ENCODE data around the gene ASB6. TPM values are rescaled to one million over a fixed set of nuclear protein-coding genes. Genes with fewer than 3 reads are reported as not detected.

ASB6 gene
- total RNA-seq, 1 experiment from 2014 or later: 21.0 TPM

GRCh38 chr9:129624168-129624759 lies 17.7 kb downstream of the ASB6 start:
- no peak overlapping the region for H3K23ac ChIP-seq (ENCODE audit: insufficient read length, low read depth, low read length)
- Mint-ChIP-seq H3K27ac (peak overlapping the region in 1 of 3 experiments; percentile 57; a peak in 1 of 7 replicates), H3K4me3 (peak overlapping the region; percentile 18 to 60; a peak in 2 of 5 replicates), H3K9me3 (no peaks in the 10 kb centered on the region), H3K36me3 (ENCODE audit: insufficient read depth in 1 of 3, low read depth in 3 of 3) (peaks cover 3 to 14% (median 11%) of the 10 kb centered on the region in 3 experiments; a peak in 5 of 7 replicates), H3K27me3 (ENCODE audit: low read depth) (peaks cover 30% of the 10 kb centered on the region), H3K4me1 (peaks cover 31 to 35% of the 10 kb centered on the region in 2 experiments)
- DNase-seq: peak; percentile 84
- no peak overlapping the region for H2BK20ac ChIP-seq (ENCODE audit: low read depth, low read length, poor library complexity, severe bottlenecking)
- peaks cover 11% of the 10 kb centered on the region for H3K79me1 ChIP-seq (ENCODE audit: insufficient read depth, low read depth, low read length, poor library complexity, severe bottlenecking)
- H2BK12ac ChIP-seq (ENCODE audit: insufficient read length, low read depth, low read length): no peak overlapping the region
- no peak overlapping the region for H3K4me2 ChIP-seq (ENCODE audit: insufficient read depth, insufficient read length, low read length)
- H4K8ac ChIP-seq (replicated peaks; ENCODE audit: insufficient read length, low read depth, low read length): no peak overlapping the region
- H4K5ac ChIP-seq (ENCODE audit: insufficient read length, low read depth, low read length): no peak overlapping the region
- H3K4me1 ChIP-seq (ENCODE audit: insufficient read depth, low read length): 0 out of 2 replicates have a peak, but pooled peaks cover 2% of the 10 kb centered on the region
- peaks cover 15% of the 10 kb centered on the region for H3K23me2 ChIP-seq (ENCODE audit: insufficient read length, low read depth, low read length, poor library complexity, severe bottlenecking)
- H2BK120ac ChIP-seq (ENCODE audit: low read depth, low read length, poor library complexity, severe bottlenecking): no peak overlapping the region
- no peak overlapping the region for H4K91ac ChIP-seq (ENCODE audit: insufficient read length, low read depth, low read length)
- no peak overlapping the region for H3K27ac ChIP-seq (ENCODE audit: insufficient read length, low read depth, low read length)
- H3K79me2 ChIP-seq (ENCODE audit: insufficient read depth, low read length): peaks cover 30% of the 10 kb centered on the region
- no peak overlapping the region for H2AFZ ChIP-seq (ENCODE audit: low read length)
- no peak overlapping the region for H3K14ac ChIP-seq (ENCODE audit: insufficient read depth, low read length)
- no peaks in the 10 kb centered on the region for H4K20me1 ChIP-seq (ENCODE audit: control insufficient read depth, insufficient read depth, insufficient read length)
- peak; percentile 85 for TF ChIP-seq CTCF (conservative IDR thresholded peaks at IDR 0.05)
- no peak overlapping the region for H3K56ac ChIP-seq (ENCODE audit: insufficient read length, low read depth, low read length)
- no peak overlapping the region for H3K9ac ChIP-seq (ENCODE audit: extremely low read depth, insufficient read length, low read length)
- no peak overlapping the region for H2AK5ac ChIP-seq (ENCODE audit: insufficient read length, low read length)
- H3K27me3 ChIP-seq (ENCODE audit: insufficient read depth, low read length): peaks cover 17% of the 10 kb centered on the region
- H3K9me3 ChIP-seq (ENCODE audit: control insufficient read depth, low read depth, low read length): no peaks in the 10 kb centered on the region
- no CpG with 5 or more reads among the region's 12 CpGs for WGBS (ENCODE audit: extremely low coverage, insufficient read length, low lambda C conversion rate)
- no peak overlapping the region for H3K18ac ChIP-seq (ENCODE audit: insufficient read length, low read depth, low read length)
- no peak overlapping the region for H3T11ph ChIP-seq (ENCODE audit: low read length)
- no peak overlapping the region for H3K4ac ChIP-seq (ENCODE audit: low read depth, low read length)
- H2BK15ac ChIP-seq (ENCODE audit: low read depth, low read length): no peak overlapping the region
- no peak overlapping the region for H2BK5ac ChIP-seq (ENCODE audit: insufficient read length, low read length)

Measured in H9 (cell line).